A549 (cell line): ENCODE results near the gene TTC34. TPM values are rescaled to one million over a fixed set of nuclear protein-coding genes. Genes with fewer than 3 reads are reported as not detected.
A peak's percentile ranks its signal among the peaks of the same experiment; 100 is the strongest.

Experiments
- ATOH8 ChIP-seq: fragments of 250-450 bp; sonication (Bioruptor Pico); IDR thresholded peaks from 2 replicates; pipeline ENCODE4 v1.5.0; 2020; ENCODE audit warnings: low read depth, mild to moderate bottlenecking, moderate library complexity
- CBX8 ChIP-seq: fragments of 200-600 bp; sonication (generic); IDR thresholded peaks from 2 replicates; pipeline ENCODE4 v1.6.1; 2016
- CEBPB ChIP-seq, 2 experiments: fragments of >200 bp in 1 of 2; sonication (Bioruptor Twin) in 1 of 2; formaldehyde crosslinking in 1 of 2; IDR thresholded peaks; 2 replicates each; pipeline ENCODE4 v1.6.1; 2012 to 2016
- CHD2 ChIP-seq: fragments of 150-350 bp; IDR thresholded peaks from 2 replicates; pipeline ENCODE4 v1.6.1; 2014; ENCODE audit warnings: low read length; ENCODE audit not compliant: partially characterized antibody
- CHD4 ChIP-seq: fragments of 200-600 bp; sonication (generic); IDR thresholded peaks from 2 replicates; pipeline ENCODE4 v1.6.1; 2016; ENCODE audit warnings: antibody characterized with exemption, mild to moderate bottlenecking, borderline replicate concordance
- E2F6 ChIP-seq: IDR thresholded peaks from 2 replicates; pipeline ENCODE4 v1.6.1; 2012; ENCODE audit warnings: low read depth, borderline replicate concordance
- EHF ChIP-seq: fragments of 250-450 bp; sonication (Bioruptor Pico); IDR thresholded peaks from 2 replicates; pipeline ENCODE4 v1.5.0; 2020; ENCODE audit warnings: mild to moderate bottlenecking
- ELK1 ChIP-seq: fragments of 150-350 bp; IDR thresholded peaks from 2 replicates; pipeline ENCODE4 v1.6.1; 2014; ENCODE audit warnings: low read depth, mild to moderate bottlenecking, low read length
- FOXS1 ChIP-seq: fragments of 250-450 bp; sonication (Bioruptor Pico); IDR thresholded peaks from 2 replicates; pipeline ENCODE4 v1.5.0; 2020; ENCODE audit warnings: mild to moderate bottlenecking, moderate library complexity
- GATA3 ChIP-seq: IDR thresholded peaks from 2 replicates; pipeline ENCODE4 v1.6.1; 2012; ENCODE audit warnings: borderline replicate concordance
- HMGXB4 ChIP-seq: fragments of 250-450 bp; sonication (Bioruptor Pico); IDR thresholded peaks from 2 replicates; pipeline ENCODE4 v1.5.0; 2021; ENCODE audit warnings: mild to moderate bottlenecking, moderate library complexity, borderline replicate concordance
- JUNB ChIP-seq: fragments of >200 bp; sonication (Bioruptor Twin); formaldehyde crosslinking; IDR thresholded peaks from 2 replicates; pipeline ENCODE4 v1.6.1; 2016
- MAFK ChIP-seq: fragments of 450-650 bp; IDR thresholded peaks from 2 replicates; pipeline ENCODE4 v1.6.1; 2014; ENCODE audit not compliant: partially characterized antibody
- MAX ChIP-seq: IDR thresholded peaks from 2 replicates; pipeline ENCODE4 v1.6.1; 2012
- MYC ChIP-seq: IDR thresholded peaks from 2 replicates; pipeline ENCODE4 v1.6.1; 2012; ENCODE audit warnings: mild to moderate bottlenecking, inconsistent platforms, low read length, improper control_type of control experiment, borderline replicate concordance
- NFE2L2 ChIP-seq: fragments of 150-350 bp; conservative IDR thresholded peaks from 2 replicates; pipeline ENCODE4 v1.6.1; 2014; ENCODE audit warnings: low read length
- NPAS2 ChIP-seq: fragments of 250-450 bp; sonication (Bioruptor Pico); IDR thresholded peaks from 2 replicates; pipeline ENCODE4 v1.8.0; 2022; ENCODE audit warnings: mild to moderate bottlenecking, moderate library complexity, borderline replicate concordance
- PHF8 ChIP-seq: fragments of 200-600 bp; sonication (generic); IDR thresholded peaks from 2 replicates; pipeline ENCODE4 v1.6.1; 2016; ENCODE audit warnings: low read depth, mild to moderate bottlenecking, antibody characterized with exemption, moderate library complexity, borderline replicate concordance
- POLR2A ChIP-seq: IDR thresholded peaks from 2 replicates; pipeline ENCODE4 v1.6.1; 2012; ENCODE audit warnings: mild to moderate bottlenecking, low read length
- POLR2AphosphoS2 ChIP-seq: conservative IDR thresholded peaks from 2 replicates; pipeline ENCODE4 v1.6.1; 2012; ENCODE audit warnings: low read length, improper control_type of control experiment, inconsistent platforms
- RAD21 ChIP-seq, 2 experiments: fragments of >200 bp in 1 of 2; sonication (Bioruptor Twin) in 1 of 2; formaldehyde crosslinking in 1 of 2; IDR thresholded peaks in 1 of 2; conservative IDR thresholded peaks in 1 of 2; 2 replicates in 1 of 2; 3 replicates in 1 of 2; pipeline ENCODE4 v1.6.1; 2012 to 2018; ENCODE audit warnings: inconsistent platforms in 1 of 2
- RARB ChIP-seq: fragments of 250-450 bp; sonication (Bioruptor Pico); IDR thresholded peaks from 2 replicates; pipeline ENCODE4 v1.8.0; 2021; ENCODE audit warnings: mild to moderate bottlenecking, moderate library complexity
- REST ChIP-seq: fragments of 200-600 bp; sonication (generic); IDR thresholded peaks from 2 replicates; pipeline ENCODE4 v1.6.1; 2016; ENCODE audit warnings: antibody characterized with exemption, mild to moderate bottlenecking, moderate library complexity
- RNF2 ChIP-seq: fragments of 200-600 bp; sonication (generic); IDR thresholded peaks from 2 replicates; pipeline ENCODE4 v1.6.1; 2016; ENCODE audit warnings: low read depth, mild to moderate bottlenecking, antibody characterized with exemption, moderate library complexity, borderline replicate concordance
- SMC3 ChIP-seq: fragments of >200 bp; sonication (Bioruptor Twin); formaldehyde crosslinking; IDR thresholded peaks from 3 replicates; pipeline ENCODE4 v1.6.1; 2018; ENCODE audit warnings: inconsistent platforms
- SREBF2 ChIP-seq: fragments of 450-650 bp; IDR thresholded peaks from 2 replicates; pipeline ENCODE4 v1.6.1; 2014; ENCODE audit warnings: mild to moderate bottlenecking, moderate library complexity
- TFCP2L1 ChIP-seq: fragments of 250-450 bp; sonication (Bioruptor Pico); IDR thresholded peaks from 2 replicates; pipeline ENCODE4 v1.5.0; 2021; ENCODE audit warnings: mild to moderate bottlenecking
- USF2 ChIP-seq: fragments of 450-650 bp; IDR thresholded peaks from 2 replicates; pipeline ENCODE4 v1.6.1; 2014; ENCODE audit warnings: antibody characterized with exemption
- ZFP36 ChIP-seq: fragments of 450-650 bp; IDR thresholded peaks from 2 replicates; pipeline ENCODE4 v1.6.1; 2014; ENCODE audit warnings: borderline replicate concordance; ENCODE audit not compliant: partially characterized antibody
- polyA plus RNA-seq, 4 experiments: library from polyadenylated mRNA; depleted of rRNA in 3 of 4; stranded (reverse); fragments of >200 nt; fragmentation: RNase III in 1 of 4; extraction: RNeasy Plus Mini Kit Qiagen cat#74134 plus additional on column Dnase treatment in 1 of 4; gene quantifications; 2 replicates in 3 of 4; 3 replicates in 1 of 4; pipeline ENCODE4 v1.2.3, GENCODE V29; 2011 to 2017

The TTC34 gene
- polyA plus RNA-seq, 2 of the 4 experiments (the other 2 are of a cell fraction) = 0.04 to 0.05 TPM

GRCh38 chr1:2586154-2587070, 215.1 kb downstream of the TTC34 start, which contains the start of gene PRXL2B (continued):
- TF ChIP-seq REST = peak; percentile 32
- TF ChIP-seq MAX = 0 out of 2 replicates have a peak, but pooled peaks have one; percentile 34
- no peak for TF ChIP-seq CHD4
- TF ChIP-seq ELK1 = no peak
- TF ChIP-seq MYC = no peak
- TF ChIP-seq POLR2AphosphoS2 = no peak
- no peak for TF ChIP-seq EHF (CRISPR knock-in tag)
- no peak for TF ChIP-seq RNF2
- TF ChIP-seq RARB = no peak
- TF ChIP-seq SREBF2 = no peak
- TF ChIP-seq USF2 = no peak
- TF ChIP-seq RAD21 (conservative IDR thresholded peaks at IDR 0.05 in 1 of 2, IDR thresholded peaks at IDR 0.05 in 1 of 2) = no peak
- no peak for TF ChIP-seq CEBPB (IDR thresholded peaks at IDR 0.05)
- TF ChIP-seq FOXS1 (CRISPR knock-in tag) = no peak
- no peak for TF ChIP-seq CHD2
- no peak for TF ChIP-seq PHF8
- TF ChIP-seq ZFP36 = no peak
- no peak for TF ChIP-seq SMC3
- TF ChIP-seq POLR2A = peak; percentile 69
- no peak for TF ChIP-seq JUNB
- no peak for TF ChIP-seq MAFK
- 0 out of 2 replicates have a peak, but pooled peaks have one; percentile 68 for TF ChIP-seq E2F6
- no peak for TF ChIP-seq ATOH8
- no peak for TF ChIP-seq NPAS2 (CRISPR knock-in tag)
- TF ChIP-seq TFCP2L1 = no peak
- no peak for TF ChIP-seq NFE2L2
- no peak for TF ChIP-seq CBX8
- TF ChIP-seq GATA3 = no peak
- TF ChIP-seq HMGXB4 (CRISPR knock-in tag) = no peak
- TF ChIP-seq, all 56 proteins: peak for 6
